GM12892 (cell line): ENCODE measurements around the gene VSIR.

Experiments used
- DNase-seq: peaks from one replicate; pipeline ENCODE4 v3.0.0; 2011; ENCODE audit not compliant: insufficient read length
- FAIRE-seq: peaks from 2 replicates; lab custom pipeline; 2011; peaks lifted over from hg19 to GRCh38; lab: Jason Lieb, UNC
- POLR2A ChIP-seq: IDR thresholded peaks from 2 replicates; pipeline ENCODE4 v1.6.1; 2011; ENCODE audit warnings: low read depth, low read length, control low read depth
- POLR2AphosphoS5 ChIP-seq: IDR thresholded peaks from 2 replicates; pipeline ENCODE4 v1.6.1; 2011; ENCODE audit warnings: low read depth, low read length, control low read depth
- TAF1 ChIP-seq: IDR thresholded peaks from 2 replicates; pipeline ENCODE4 v1.6.1; 2011; ENCODE audit warnings: low read depth, mild to moderate bottlenecking, control low read depth, low read length, borderline replicate concordance

The VSIR gene

DNA sequence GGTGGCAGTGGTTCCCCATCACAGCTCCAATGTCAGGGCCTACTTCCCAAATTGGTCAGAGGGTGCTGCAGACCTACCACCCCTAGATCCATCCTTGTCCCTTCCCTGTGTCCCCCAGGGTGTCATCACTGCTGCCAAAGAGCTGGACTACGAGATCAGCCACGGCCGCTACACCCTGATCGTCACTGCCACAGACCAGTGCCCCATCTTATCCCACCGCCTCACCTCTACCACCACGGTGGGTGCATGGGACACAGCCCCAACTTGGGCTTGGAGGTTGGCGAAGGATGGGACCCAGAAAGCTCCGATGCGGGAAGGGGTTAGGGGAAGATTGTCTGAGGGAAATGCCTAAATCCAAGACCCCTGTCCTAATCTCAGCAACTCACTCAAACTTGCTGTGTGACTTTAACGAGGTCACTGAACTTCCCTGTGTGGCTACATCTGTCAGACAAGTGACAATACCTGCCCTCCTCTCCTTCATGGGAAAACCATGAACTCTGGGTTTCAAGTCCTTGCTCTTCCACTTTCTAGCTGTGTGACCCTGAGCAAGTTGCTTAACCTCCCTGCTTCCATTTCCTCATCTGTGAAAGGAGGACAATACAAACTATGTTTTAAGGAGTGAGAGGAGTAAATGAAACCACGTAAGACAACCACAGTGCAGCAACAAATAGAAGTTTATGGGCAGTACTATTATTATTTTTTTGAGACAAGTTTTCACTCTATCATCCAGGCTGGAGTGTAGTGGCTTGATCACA, 4.9 kb upstream of the VSIR start:
- TF ChIP-seq POLR2A (no peak), TAF1 (no peak), POLR2AphosphoS5 (no peak)
- no peak for DNase-seq
- FAIRE-seq, result no peak

DNA sequence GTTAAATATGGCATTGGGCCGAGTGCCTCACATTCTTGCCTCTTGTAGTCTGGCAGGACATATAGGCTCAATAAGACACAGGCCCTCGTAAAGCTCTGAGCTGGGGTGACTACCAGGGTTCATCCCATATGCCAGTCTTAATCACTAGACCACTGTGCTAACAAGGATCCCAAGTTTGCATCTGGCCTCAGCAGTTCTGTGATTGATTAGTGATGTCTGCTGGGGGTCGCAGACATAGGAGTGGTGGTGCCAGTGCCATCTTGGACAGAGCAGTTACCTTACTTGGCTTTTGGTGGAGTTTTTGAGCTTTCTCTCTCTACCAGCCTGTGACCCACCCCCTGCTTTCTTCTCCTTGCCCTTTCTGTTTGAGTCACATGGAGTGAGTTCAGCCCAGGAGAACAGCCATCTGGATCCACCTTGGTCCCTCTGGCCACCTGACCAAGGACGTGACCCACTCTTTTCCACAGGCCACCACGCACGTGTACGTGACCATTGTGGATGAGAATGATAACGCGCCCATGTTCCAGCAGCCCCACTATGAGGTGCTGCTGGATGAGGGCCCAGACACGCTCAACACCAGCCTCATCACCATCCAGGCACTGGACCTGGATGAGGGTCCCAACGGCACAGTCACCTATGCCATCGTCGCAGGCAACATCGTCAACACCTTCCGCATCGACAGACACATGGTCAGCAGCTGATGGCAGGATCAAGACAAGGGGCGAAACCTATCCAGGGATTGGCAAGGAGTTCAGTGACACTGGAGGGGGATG, 4.1 kb upstream of the VSIR start:
- TF ChIP-seq POLR2A, result no peak
- no peak for TF ChIP-seq POLR2AphosphoS5
- no peak for TF ChIP-seq TAF1
- FAIRE-seq (no peak), DNase-seq (no peak)

GRCh38 chr10:71776481-71776925, 3.2 kb upstream of the VSIR start:
- no peak for DNase-seq
- no peak for TF ChIP-seq POLR2AphosphoS5
- no peak for TF ChIP-seq POLR2A
- TF ChIP-seq TAF1, result no peak
- FAIRE-seq, result no peak

DNA sequence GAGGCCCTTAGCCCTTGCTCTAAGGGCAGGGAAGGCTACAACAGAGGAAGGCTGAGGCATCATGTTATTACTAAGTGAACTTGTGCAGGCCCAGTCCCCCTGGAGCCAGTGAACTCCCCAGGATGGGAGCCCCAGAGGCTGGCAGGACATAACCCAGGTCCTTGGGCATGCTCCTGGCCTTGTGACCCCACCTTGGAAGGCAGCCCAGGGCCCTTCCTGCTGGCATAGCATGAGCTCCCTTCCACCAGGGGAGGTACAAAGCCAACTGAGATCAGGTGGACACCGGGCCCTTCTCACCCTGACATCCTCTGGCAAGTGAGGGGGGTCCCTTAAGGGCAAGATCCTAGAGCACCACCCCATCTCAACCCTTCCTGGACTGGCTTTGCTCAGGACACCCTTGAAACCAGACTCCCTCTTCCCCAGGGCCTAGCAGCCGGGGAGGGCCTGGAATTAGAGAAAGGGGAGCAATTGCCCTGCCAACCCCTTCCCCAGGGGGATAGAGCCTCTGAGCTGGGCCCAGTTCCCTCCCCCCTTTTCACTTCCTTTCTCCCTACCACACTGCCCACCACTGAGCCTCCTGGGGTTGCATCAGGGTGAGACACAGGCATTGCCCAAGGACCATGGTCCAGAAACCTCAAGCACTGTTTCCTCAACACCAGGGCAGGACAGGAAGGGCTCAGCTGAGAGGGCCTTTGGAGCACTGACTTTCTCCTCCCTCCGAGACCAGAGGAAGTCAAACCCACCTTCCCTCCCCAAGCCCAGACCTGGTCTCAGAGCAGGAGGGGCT, 1.8 kb upstream of the VSIR start:
- DNase-seq, result no peak
- FAIRE-seq, result no peak
- TF ChIP-seq POLR2AphosphoS5 (no peak), TAF1 (0 out of 2 replicates have a peak, but pooled peaks have one; percentile 9), POLR2A (no peak)

DNA sequence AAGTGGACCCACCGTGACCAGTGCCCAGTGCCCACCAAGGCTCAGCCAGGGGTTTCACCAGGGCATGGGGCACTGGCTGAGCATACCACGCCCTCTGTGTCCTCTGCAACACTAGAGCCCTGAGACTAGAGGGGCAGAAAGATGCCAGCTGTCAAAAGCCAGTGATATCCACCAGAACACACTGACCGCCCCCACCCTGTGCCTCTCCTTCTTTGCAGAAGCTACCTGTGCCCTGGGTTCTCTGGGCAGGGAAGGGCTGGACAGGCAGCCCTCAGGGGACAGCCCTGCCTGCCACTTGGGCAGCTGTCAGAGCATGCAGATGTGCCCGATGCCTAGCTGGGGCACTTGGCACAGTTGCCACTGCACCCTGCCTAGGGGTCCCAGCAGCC, 494 bp downstream of the VSIR start:
- TF ChIP-seq POLR2AphosphoS5 (no peak), POLR2A (no peak), TAF1 (no peak)
- no peak for DNase-seq
- FAIRE-seq, result no peak

DNA sequence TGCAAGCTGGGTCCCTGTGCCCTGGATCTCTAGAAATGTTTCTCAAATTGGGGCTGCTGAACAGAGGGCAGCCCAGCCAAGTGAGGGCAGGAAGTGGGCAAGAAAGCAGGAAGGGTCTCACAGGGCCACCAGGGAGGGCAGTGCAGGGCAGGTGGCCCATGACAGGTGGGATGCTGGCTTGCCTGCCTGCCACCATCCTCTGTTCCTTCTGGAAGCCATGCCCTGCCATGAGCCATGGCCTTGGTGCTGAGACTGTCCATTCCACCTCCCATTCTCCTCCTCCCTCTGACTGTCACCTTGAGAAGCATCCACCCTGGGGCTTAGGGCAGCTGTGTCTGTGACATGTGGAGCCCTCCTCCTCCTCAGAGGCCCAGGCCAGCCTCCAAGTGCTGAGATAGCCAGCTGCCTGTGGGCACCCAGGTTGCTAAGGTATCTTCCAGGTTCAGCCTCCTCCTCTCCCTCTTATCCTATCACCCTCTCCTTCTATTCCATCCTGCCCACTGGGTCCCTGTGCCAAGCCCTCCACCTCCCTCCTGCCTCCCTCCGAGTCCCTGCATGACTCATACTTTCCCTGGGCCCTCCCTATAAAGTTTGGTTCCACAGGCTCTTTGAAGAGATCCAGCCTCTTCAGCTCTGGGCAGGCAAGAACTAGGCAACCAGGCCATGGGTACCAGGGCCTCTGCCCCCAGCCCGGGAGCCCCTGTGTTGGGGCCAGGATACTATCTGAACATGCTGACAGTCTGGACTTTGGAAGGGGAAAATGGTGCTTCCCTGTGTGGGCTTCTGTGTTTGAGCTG, 1.3 kb downstream of the VSIR start:
- DNase-seq (no peak), FAIRE-seq (no peak)
- no peak for TF ChIP-seq POLR2AphosphoS5
- no peak for TF ChIP-seq POLR2A
- no peak for TF ChIP-seq TAF1

DNA sequence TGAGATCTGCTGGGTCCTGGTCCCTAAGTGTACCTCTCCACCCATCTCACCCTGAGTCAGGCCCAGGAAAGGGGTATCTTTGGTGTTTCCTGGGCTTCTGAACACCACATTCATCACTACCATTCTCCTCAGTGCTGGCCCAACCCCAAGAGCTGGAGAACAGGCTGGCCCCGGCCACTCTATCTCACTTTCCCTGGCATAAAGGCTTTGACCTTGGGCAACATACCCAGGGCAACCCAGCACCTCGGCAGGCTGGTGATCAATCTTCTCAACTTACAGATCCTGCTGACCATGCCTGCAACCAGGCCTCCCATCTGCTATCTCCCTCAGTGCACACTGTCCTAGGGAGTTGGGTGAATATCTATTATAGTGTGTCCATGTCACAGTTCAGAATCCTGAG, 2.1 kb downstream of the VSIR start:
- FAIRE-seq (no peak), DNase-seq (no peak)

GRCh38 chr10:71770789-71771188, 2.5 kb downstream of the VSIR start:
- TF ChIP-seq POLR2AphosphoS5 (no peak), TAF1 (no peak)
- FAIRE-seq (no peak), DNase-seq (no peak)

More for the DNA sequence above, 2.1 kb downstream of the VSIR start:
- no peak for TF ChIP-seq TAF1
- TF ChIP-seq POLR2AphosphoS5, result no peak
- TF ChIP-seq POLR2A, result no peak

GRCh38 chr10:71770255-71770654, 3.1 kb downstream of the VSIR start:
- DNase-seq, result no peak
- no peak for TF ChIP-seq TAF1
- no peak for FAIRE-seq

GRCh38 chr10:71769279-71769823, 4.0 kb downstream of the VSIR start:
- FAIRE-seq (peak; percentile 63), DNase-seq (no peak)
- TF ChIP-seq POLR2A, result 0 out of 2 replicates have a peak, but pooled peaks have one; percentile 32
- TF ChIP-seq POLR2AphosphoS5, result no peak
- no peak for TF ChIP-seq TAF1

DNA sequence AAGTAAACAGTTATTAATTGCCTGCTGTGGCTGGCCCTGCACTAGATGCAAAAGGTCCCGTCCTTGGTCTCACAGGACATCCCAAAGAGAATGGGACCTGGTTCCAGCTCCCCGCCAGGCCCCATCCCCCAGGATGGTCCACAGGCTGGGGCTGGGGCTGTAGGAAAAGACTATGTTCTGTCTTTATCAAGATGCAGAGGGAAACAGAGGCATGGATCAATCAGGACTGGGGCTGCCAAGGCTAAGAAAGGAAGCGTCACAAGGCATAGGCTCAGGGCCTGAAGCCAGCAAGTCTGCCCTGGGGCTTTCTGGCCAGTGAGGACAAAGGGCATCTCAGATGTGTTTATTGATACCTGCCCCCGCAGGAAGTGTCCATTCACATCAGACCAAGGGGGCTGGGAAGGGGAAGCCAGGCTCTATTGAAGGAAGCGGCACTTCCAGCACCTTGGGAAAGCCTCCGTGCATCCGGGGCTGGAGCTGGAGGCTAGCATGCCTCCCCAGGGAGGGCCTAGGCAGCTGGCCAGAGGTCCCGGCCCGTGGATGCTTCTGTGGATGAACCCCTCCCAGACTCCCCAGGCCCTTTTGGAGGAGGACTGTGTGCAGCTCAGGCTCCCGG, 5.8 kb downstream of the VSIR start:
- TF ChIP-seq TAF1 (no peak), POLR2A (no peak), POLR2AphosphoS5 (no peak)
- FAIRE-seq, result no peak
- no peak for DNase-seq
